Activated CD4-positive, CD25-positive, alpha-beta regulatory T cell treated with anti-CD3 and anti-CD28 coated beads, Interleukin-2, amount 50 U/mL, for 16 hours (primary cell): Measurements from ENCODE around the gene ACBD4.

ENCODE experiments used
- DNase-seq: peaks from one replicate; pipeline ENCODE4 v3.0.0-alpha.2; 2020; ENCODE audit warnings: low read depth, low spot score

Gene ACBD4

GRCh38 chr17:45104497-45104896 lies 31.0 kb upstream of the ACBD4 start:
- no peak for DNase-seq

GRCh38 chr17:45104907-45105624 lies 30.4 kb upstream of the ACBD4 start:
- DNase-seq = no peak

GRCh38 chr17:45106096-45106495 lies 29.4 kb upstream of the ACBD4 start:
- no peak for DNase-seq

- DNase-seq = no peak
Observed at GRCh38 chr17:45106582-45106981, 28.9 kb upstream of the ACBD4 start.

GRCh38 chr17:45107293-45108010 lies 28.0 kb upstream of the ACBD4 start:
- DNase-seq = no peak

- DNase-seq = no peak
Observed at GRCh38 chr17:45108051-45108450, 27.4 kb upstream of the ACBD4 start.

GRCh38 chr17:45108595-45109521 lies 26.6 kb upstream of the ACBD4 start:
- no peak for DNase-seq

GRCh38 chr17:45110676-45111611 lies 24.5 kb upstream of the ACBD4 start:
- DNase-seq = no peak

- no peak for DNase-seq
Observed at GRCh38 chr17:45111850-45112249, 23.6 kb upstream of the ACBD4 start.

GRCh38 chr17:45112559-45113423 lies 22.7 kb upstream of the ACBD4 start:
- DNase-seq = no peak

- no peak for DNase-seq
Observed at GRCh38 chr17:45113424-45113754, 22.1 kb upstream of the ACBD4 start.

GRCh38 chr17:45114117-45114932 lies 21.2 kb upstream of the ACBD4 start:
- DNase-seq = no peak

GRCh38 chr17:45115015-45115625 lies 20.4 kb upstream of the ACBD4 start:
- no peak for DNase-seq

GRCh38 chr17:45115871-45116270 lies 19.6 kb upstream of the ACBD4 start:
- no peak for DNase-seq

- DNase-seq = no peak
Observed at GRCh38 chr17:45116434-45117016, 19.0 kb upstream of the ACBD4 start.

GRCh38 chr17:45117334-45117733 lies 18.2 kb upstream of the ACBD4 start:
- DNase-seq = no peak

- no peak for DNase-seq
Observed at GRCh38 chr17:45117848-45118646, 17.4 kb upstream of the ACBD4 start.

- DNase-seq = no peak
Observed at GRCh38 chr17:45118691-45119090, 16.8 kb upstream of the ACBD4 start.
